Uterus (tissue), 2 donors: ENCODE measurements around the gene ELK3.

ENCODE experiments used
- CTCF ChIP-seq, 4 experiments: fragments of 200-600 bp in 2 of 4; fragments of 450-650 bp in 2 of 4; sonication (generic) in 2 of 4; IDR thresholded peaks; one replicate each; pipeline ENCODE4 v1.5.1; 2016 to 2019; ENCODE audit warnings: antibody characterized with exemption in 4 of 4, mild to moderate bottlenecking in 2 of 4, moderate library complexity in 1 of 4
- POLR2A ChIP-seq, 2 donors: fragments of 450-650 bp; IDR thresholded peaks; one replicate each; pipeline ENCODE4 v1.6.1; 2016; ENCODE audit warnings: antibody characterized with exemption in 2 of 2, mild to moderate bottlenecking in 1 of 2, moderate library complexity in 1 of 2

- TF ChIP-seq CTCF (IDR thresholded peaks at IDR 0.05), result no peak
- no peak for TF ChIP-seq POLR2A (IDR thresholded peaks at IDR 0.05)
Observed at GRCh38 chr12:96172981-96173380, 21.2 kb upstream of the ELK3 start.
